Immature natural killer cell (primary cell): ENCODE results near the gene ST6GALNAC3. TPM values are rescaled to one million over a fixed set of nuclear protein-coding genes. Genes with fewer than 3 reads are reported as not detected.

Experiments used
- DNase-seq, 3 donors: peaks; one replicate each; pipeline ENCODE4 v3.0.0; 2022; ENCODE audit warnings: mixed read lengths in 1 of 3
- H3K27ac Mint-ChIP-seq, 6 donors: one replicate each; pipeline ENCODE4 v1.8.0; 2020; ENCODE audit warnings: mixed read lengths in 6 of 6, mild to moderate bottlenecking in 5 of 6, inconsistent platforms in 4 of 6, moderate library complexity in 3 of 6
- H3K27me3 Mint-ChIP-seq, 3 donors: one replicate each; pipeline ENCODE4 v1.8.0; 2020 to 2021; ENCODE audit warnings: low read depth in 3 of 3, mild to moderate bottlenecking in 3 of 3, mixed read lengths in 3 of 3, moderate library complexity in 3 of 3, inconsistent platforms in 1 of 3
- H3K36me3 Mint-ChIP-seq, 3 donors: one replicate each; pipeline ENCODE4 v1.8.0; 2020; ENCODE audit warnings: mixed read lengths in 3 of 3, inconsistent platforms in 2 of 3, mild to moderate bottlenecking in 2 of 3
- H3K4me1 Mint-ChIP-seq, 2 donors: one replicate each; pipeline ENCODE4 v1.8.0; 2020; ENCODE audit warnings: inconsistent platforms in 2 of 2, mild to moderate bottlenecking in 2 of 2, mixed read lengths in 2 of 2, moderate library complexity in 1 of 2
- H3K4me3 Mint-ChIP-seq, 5 donors: one replicate each; pipeline ENCODE4 v1.8.0; 2020; ENCODE audit warnings: mild to moderate bottlenecking in 5 of 5, mixed read lengths in 5 of 5, inconsistent platforms in 3 of 5, moderate library complexity in 3 of 5
- H3K9me3 Mint-ChIP-seq, 6 donors: one replicate each; pipeline ENCODE4 v1.8.0; 2020; ENCODE audit warnings: mild to moderate bottlenecking in 6 of 6, mixed read lengths in 6 of 6, inconsistent platforms in 4 of 6, moderate library complexity in 3 of 6
- polyA plus RNA-seq, 3 donors: library from polyadenylated mRNA; unstranded; fragments of 300-500 nt; fragmentation: Illumina TruSeq; gene quantifications; one replicate each; pipeline ENCODE4 v1.2.3, GENCODE V29; 2021

ST6GALNAC3 gene
- polyA plus RNA-seq, 3 donors from 2014 or later, result not detected

DNA sequence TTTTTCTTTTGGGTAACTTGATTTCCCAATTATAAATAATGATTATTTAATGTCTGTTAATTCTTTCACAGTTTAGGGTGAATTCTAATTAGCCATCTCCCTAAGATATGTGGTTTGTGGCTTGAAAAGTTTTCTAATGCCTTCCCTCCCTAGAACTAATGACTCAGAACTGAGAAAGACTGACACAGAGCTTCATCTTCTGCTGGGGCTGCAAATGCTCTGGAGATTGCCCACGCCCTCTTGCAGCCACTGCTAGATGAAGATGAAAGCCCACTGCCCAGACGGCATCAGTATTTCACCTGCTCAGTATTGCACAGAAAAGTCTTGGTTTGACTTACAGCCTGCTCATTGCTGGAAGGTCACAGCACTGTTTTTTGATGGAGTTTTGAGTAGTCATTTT lies 101.5 kb downstream of the ST6GALNAC3 start:
- Mint-ChIP-seq H3K9me3 (no peaks in the 10 kb centered on the region), H3K27me3 (peaks cover 0 to 8% (median 7%) of the 10 kb centered on the region in 3 donors), H3K27ac (no peak overlapping the region), H3K36me3 (no peaks in the 10 kb centered on the region), H3K4me3 (no peak overlapping the region), H3K4me1 (no peaks in the 10 kb centered on the region)
- no peak for DNase-seq

DNA sequence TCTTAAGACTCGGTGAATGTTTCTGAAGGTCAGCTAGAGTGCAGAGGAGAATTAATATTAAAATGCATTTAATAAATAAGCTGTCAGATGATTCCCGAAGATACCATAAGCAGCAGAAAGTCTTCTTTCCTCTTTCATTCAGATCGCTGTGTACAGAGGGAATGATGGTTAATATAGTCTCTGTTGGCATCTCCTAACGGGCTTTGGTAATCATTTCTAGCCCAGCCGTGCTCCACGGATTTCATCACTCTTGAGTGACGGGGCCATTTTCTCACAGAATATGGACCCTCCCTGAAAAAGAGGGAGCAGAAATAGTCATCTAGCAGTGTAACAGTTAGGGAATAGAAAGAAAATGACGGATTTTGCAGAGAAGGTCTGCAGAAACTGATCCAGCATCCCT lies 103.1 kb downstream of the ST6GALNAC3 start:
- Mint-ChIP-seq H3K27me3 (peaks cover 0 to 6% (median 4%) of the 10 kb centered on the region in 3 donors), H3K4me3 (no peak overlapping the region), H3K36me3 (no peaks in the 10 kb centered on the region), H3K9me3 (no peaks in the 10 kb centered on the region), H3K27ac (no peak overlapping the region), H3K4me1 (no peaks in the 10 kb centered on the region)
- DNase-seq, result no peak

DNA sequence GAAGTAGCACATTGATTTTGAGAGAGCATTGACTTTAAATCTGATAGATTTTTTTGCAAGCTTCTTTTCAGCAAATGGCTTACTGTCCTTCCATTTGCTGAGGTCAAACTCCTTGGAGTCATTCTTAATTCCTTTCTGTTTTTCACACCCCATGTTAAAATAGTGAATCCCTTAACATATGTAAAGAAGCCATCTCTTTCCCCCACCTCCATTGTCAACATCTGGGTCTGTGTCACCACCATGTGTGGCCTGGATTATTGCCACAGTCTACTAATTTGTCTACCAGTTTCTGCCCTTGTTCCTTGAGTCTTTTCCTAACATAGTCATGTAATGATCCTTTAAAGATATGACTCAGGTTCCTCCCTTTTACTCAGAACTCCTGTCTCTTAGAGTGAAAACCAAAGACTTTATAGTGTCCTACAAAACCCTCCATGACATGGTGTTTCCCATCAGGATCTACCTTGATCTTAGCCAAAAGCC lies 104.7 kb downstream of the ST6GALNAC3 start:
- peaks cover 0 to 6% (median 4%) of the 10 kb centered on the region in 3 donors for H3K27me3 Mint-ChIP-seq
- no peak overlapping the region for H3K4me3 Mint-ChIP-seq
- H3K36me3 Mint-ChIP-seq, result no peaks in the 10 kb centered on the region
- H3K9me3 Mint-ChIP-seq, result no peaks in the 10 kb centered on the region
- DNase-seq, result no peak
- H3K4me1 Mint-ChIP-seq, result no peaks in the 10 kb centered on the region
- H3K27ac Mint-ChIP-seq, result no peak overlapping the region

DNA sequence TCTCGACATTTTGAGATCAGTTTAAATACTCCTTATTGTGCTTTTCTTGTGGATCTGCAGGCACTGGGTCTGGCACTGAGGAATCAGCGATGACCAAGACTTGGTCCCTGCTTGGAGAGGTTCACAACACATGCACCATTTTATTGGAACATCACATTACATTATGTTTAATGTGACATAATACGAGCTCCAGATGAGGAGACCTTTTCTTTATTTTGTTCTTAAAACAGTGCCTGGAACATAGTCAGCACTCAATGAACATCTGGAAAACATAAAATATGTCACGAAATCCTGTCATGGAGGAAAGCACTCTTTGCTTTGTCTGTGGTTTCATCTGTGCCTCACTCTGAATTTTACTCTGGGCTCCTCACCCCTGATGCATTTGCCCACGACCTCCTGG lies 110.7 kb downstream of the ST6GALNAC3 start:
- H3K27me3 Mint-ChIP-seq, result peaks cover 0 to 15% (median 5%) of the 10 kb centered on the region in 3 donors
- H3K4me1 Mint-ChIP-seq, result no peaks in the 10 kb centered on the region
- H3K36me3 Mint-ChIP-seq, result no peaks in the 10 kb centered on the region
- no peak overlapping the region for H3K27ac Mint-ChIP-seq
- no peak for DNase-seq
- H3K4me3 Mint-ChIP-seq, result no peak overlapping the region
- peaks cover 0 to 1% (median 0%) of the 10 kb centered on the region in 6 donors for H3K9me3 Mint-ChIP-seq

DNA sequence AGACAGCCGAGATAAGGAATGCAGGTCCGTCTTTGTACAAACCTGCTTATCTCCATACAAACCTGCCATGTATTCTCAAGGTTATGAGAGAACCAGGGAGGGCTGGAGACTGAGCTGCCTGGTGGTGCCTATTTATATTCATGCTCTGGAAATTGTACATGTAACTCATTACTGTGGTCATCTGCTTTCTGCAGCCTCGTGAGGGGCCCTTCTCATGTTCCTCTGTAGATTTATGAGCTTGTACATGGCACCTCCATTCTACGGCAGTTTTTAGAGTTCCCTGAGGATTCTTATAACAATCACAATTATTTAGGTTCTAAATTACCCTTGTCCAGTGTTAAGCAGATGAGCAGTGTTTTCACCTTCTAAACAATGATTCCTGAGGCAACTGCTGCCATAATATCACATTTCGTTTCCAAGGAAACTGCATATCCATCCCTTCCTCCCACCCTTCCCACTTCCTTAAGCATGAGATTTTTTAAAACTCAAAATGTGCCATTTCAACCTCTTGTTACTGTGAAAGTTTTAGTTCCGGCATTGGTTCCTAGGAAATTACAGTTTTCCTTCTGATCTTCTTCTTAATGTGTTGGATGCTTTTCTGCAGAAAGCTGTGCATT lies 112.1 kb downstream of the ST6GALNAC3 start:
- no peaks in the 10 kb centered on the region for H3K4me1 Mint-ChIP-seq
- no peak overlapping the region for H3K4me3 Mint-ChIP-seq
- H3K27me3 Mint-ChIP-seq, result peaks cover 0 to 17% (median 0%) of the 10 kb centered on the region in 3 donors
- no peak for DNase-seq
- H3K36me3 Mint-ChIP-seq, result no peaks in the 10 kb centered on the region
- H3K27ac Mint-ChIP-seq, result no peak overlapping the region
- H3K9me3 Mint-ChIP-seq, result peaks cover 0 to 1% (median 0%) of the 10 kb centered on the region in 6 donors

DNA sequence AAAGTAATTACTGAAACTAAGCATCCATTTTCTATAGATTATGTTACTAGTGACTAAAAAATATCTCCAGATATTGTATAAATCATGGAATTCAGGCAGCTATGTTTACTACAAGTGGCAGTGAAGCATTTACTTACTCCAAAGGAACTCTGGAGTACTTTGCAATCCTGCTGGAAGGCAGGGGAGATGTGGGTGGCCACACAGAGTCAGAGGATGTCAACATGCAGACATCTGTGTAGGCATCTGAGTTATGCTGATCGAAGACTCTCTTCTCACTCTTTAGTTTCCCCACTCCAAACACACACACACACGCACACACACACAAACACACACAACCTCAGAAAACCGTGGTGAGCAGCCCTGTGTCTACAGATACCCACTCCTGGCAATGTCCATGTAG lies 112.9 kb downstream of the ST6GALNAC3 start:
- H3K36me3 Mint-ChIP-seq, result no peaks in the 10 kb centered on the region
- no peak overlapping the region for H3K27ac Mint-ChIP-seq
- H3K4me1 Mint-ChIP-seq, result no peaks in the 10 kb centered on the region
- H3K4me3 Mint-ChIP-seq, result no peak overlapping the region
- no peak for DNase-seq
- peaks cover 0 to 1% (median 0%) of the 10 kb centered on the region in 6 donors for H3K9me3 Mint-ChIP-seq
- H3K27me3 Mint-ChIP-seq, result peaks cover 0 to 17% (median 0%) of the 10 kb centered on the region in 3 donors

DNA sequence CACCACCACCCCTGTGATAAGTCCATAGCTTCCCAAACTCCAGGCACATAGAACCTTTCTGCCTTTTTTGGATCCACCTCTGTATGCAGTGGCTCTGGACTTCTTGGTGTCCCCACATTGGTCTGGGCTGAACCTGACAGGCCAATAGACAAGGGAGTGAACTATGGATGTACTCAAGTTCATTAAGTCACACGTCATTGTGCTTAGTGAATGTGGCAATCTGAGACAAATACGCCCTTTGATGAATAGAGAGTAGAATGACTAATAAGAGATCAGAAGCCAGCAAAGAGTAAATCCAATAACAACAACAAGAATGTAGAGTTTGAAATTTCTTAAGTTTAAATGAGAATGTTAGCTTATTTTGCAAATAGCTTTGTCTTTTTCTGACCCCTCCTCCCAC lies 114.8 kb downstream of the ST6GALNAC3 start:
- no peak for DNase-seq
- Mint-ChIP-seq H3K27ac (no peak overlapping the region), H3K36me3 (no peaks in the 10 kb centered on the region), H3K9me3 (peaks cover 0 to 1% (median 0%) of the 10 kb centered on the region in 6 donors), H3K4me3 (no peak overlapping the region), H3K27me3 (peaks cover 0 to 17% (median 0%) of the 10 kb centered on the region in 3 donors), H3K4me1 (no peaks in the 10 kb centered on the region)

DNA sequence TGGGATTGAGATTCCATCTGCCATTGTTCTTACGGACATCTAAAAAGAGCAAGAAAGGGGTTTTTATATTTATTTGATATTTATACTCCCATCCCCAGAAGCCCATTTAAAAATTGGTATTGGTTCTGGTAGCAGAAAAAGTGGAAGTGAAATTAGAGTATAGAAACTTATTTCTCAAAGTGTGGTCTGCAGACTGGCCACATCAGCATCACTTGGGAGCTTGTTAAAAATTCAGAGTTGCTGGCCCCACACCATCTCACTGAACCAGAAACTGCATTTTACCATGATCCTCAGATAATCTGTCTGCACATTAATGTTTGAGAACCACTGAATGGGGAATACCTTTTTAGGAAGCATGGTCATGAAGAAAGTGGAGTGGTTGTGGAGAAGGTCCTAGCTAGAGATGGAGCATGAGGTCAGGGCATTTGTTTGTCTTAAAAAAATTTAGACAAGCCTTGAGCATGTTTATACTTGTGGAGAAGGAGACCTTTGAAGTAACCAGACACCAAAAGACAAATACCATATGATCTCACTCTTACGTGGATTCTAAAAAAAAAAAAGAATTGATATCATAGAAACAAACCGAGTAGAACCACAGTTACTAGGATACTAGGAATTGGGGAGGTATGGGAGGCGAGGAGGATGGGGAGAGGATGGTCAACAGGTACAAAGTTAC lies 116.3 kb downstream of the ST6GALNAC3 start:
- H3K9me3 Mint-ChIP-seq, result peaks cover 0 to 1% (median 0%) of the 10 kb centered on the region in 6 donors
- H3K27ac Mint-ChIP-seq, result no peak overlapping the region
- H3K27me3 Mint-ChIP-seq, result peaks cover 0 to 10% (median 2%) of the 10 kb centered on the region in 3 donors
- H3K4me3 Mint-ChIP-seq, result no peak overlapping the region
- H3K36me3 Mint-ChIP-seq, result no peaks in the 10 kb centered on the region
- H3K4me1 Mint-ChIP-seq, result no peaks in the 10 kb centered on the region
- no peak for DNase-seq

DNA sequence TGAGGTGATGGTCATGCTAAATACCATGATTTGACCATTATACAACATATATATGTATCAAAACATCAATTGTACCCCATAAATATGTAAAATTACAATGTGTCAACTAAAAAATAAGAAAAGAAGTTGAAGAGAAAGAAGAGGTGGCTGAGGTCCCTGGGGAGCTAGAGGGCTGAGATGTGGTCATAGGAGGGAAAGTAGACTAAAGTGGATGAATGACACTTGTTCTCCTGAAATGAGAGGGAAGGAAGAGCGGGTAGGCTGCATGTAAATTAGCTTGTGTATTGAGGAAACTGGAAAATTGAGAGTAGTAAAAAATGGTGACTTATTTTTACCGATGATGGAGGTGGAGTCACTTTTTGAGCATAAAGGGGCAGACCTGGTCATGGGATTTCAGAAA lies 117.0 kb downstream of the ST6GALNAC3 start:
- Mint-ChIP-seq H3K36me3 (no peaks in the 10 kb centered on the region), H3K4me3 (no peak overlapping the region), H3K27ac (no peak overlapping the region), H3K27me3 (peaks cover 0 to 10% (median 2%) of the 10 kb centered on the region in 3 donors), H3K4me1 (no peaks in the 10 kb centered on the region), H3K9me3 (no peaks in the 10 kb centered on the region)
- DNase-seq, result no peak

DNA sequence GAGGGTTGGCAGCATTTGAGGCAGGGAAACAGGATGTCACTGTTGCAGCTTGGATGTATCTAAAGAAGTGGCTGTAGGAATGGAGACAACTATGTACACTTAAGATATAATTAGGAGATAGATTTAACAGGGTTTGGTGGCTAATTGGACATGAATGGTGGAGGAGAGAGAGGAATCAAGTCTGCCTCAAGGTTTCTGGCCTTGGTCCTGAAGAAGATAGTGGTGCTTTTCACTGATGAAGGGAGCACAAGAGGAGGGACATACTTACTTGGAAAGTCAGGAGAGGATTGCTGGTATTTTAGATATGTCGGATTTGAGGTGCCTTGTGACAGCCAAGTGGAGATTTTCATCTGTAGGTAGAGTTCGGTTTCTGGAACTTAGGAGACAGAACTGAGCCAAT lies 123.9 kb downstream of the ST6GALNAC3 start:
- no peaks in the 10 kb centered on the region for H3K4me1 Mint-ChIP-seq

DNA sequence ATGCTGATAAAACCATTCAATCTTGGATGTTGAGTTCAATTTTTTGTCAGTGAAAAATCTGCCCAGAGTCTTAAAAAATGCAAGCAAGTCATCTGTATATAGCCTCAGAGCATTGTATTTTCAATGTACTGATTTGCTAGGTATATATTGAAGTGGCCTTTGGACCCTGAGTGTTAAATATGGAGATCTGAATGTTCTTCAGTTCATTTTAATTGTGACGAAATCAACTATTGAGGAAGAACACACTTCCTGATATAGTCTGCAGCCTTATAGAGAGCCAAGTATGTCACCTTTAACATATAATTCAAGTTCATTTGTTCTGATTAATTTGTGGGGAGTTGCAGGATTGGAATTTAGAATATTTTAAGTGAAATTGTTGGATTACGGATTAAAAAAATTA lies 128.1 kb downstream of the ST6GALNAC3 start:
- no peak for DNase-seq
- Mint-ChIP-seq H3K9me3 (peaks cover 0 to 4% (median 0%) of the 10 kb centered on the region in 6 donors), H3K4me3 (no peak overlapping the region), H3K4me1 (no peaks in the 10 kb centered on the region), H3K27ac (no peak overlapping the region), H3K36me3 (no peaks in the 10 kb centered on the region), H3K27me3 (peaks cover 1 to 11% (median 2%) of the 10 kb centered on the region in 3 donors)

More for the DNA sequence above, 123.9 kb downstream of the ST6GALNAC3 start:
- no peak overlapping the region for H3K4me3 Mint-ChIP-seq
- H3K36me3 Mint-ChIP-seq, result no peaks in the 10 kb centered on the region
- DNase-seq, result no peak
- peaks cover 2 to 7% (median 3%) of the 10 kb centered on the region in 3 donors for H3K27me3 Mint-ChIP-seq
- H3K9me3 Mint-ChIP-seq, result peaks cover 0 to 4% (median 0%) of the 10 kb centered on the region in 6 donors
- H3K27ac Mint-ChIP-seq, result no peak overlapping the region

DNA sequence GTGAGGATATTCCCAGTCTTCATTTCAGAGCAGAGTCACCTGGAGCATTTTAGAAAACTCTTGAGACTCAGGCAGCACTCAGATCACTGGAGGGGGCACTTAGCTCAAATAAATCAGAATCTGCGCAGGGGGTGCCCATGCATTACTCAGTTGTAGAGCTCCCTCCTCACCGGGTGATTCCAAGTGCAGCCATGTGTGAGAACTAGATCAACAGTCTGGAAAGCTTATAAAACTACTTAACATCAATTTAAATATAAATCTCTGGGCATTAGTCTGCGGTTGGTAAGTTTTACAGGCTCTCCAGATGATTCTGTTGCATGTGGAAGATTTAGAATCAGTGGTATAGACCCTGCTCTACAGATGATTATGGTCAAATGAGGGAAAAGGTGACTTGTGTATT lies 128.6 kb downstream of the ST6GALNAC3 start:
- Mint-ChIP-seq H3K27ac (no peak overlapping the region), H3K27me3 (peaks cover 1 to 11% (median 2%) of the 10 kb centered on the region in 3 donors), H3K9me3 (peaks cover 0 to 4% (median 0%) of the 10 kb centered on the region in 6 donors), H3K4me1 (no peaks in the 10 kb centered on the region), H3K36me3 (no peaks in the 10 kb centered on the region), H3K4me3 (no peak overlapping the region)
- DNase-seq, result no peak

DNA sequence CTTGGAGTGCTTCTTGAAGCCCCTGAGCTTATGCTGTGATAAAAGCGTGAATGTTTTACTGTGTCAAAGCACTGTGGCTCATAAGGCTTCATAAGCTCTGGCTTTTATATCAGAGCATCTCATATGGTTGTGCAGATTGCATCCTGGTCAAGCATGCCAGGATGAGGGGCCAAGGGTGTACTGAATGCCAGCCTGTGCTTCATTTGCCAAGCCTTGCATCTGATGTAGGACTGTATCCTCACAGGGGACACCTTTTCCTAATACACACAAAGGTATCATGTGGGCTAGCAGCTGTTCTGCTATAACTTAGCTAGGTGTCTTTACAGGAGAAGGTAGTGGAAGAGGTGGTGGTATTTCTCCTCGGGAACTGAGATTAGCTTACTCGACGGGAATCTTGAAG lies 134.7 kb downstream of the ST6GALNAC3 start:
- no peaks in the 10 kb centered on the region for H3K36me3 Mint-ChIP-seq
- peaks cover 0 to 8% (median 0%) of the 10 kb centered on the region in 3 donors for H3K27me3 Mint-ChIP-seq
- H3K4me3 Mint-ChIP-seq, result no peak overlapping the region
- no peaks in the 10 kb centered on the region for H3K4me1 Mint-ChIP-seq
- no peak for DNase-seq
- no peak overlapping the region for H3K27ac Mint-ChIP-seq
- no peaks in the 10 kb centered on the region for H3K9me3 Mint-ChIP-seq

DNA sequence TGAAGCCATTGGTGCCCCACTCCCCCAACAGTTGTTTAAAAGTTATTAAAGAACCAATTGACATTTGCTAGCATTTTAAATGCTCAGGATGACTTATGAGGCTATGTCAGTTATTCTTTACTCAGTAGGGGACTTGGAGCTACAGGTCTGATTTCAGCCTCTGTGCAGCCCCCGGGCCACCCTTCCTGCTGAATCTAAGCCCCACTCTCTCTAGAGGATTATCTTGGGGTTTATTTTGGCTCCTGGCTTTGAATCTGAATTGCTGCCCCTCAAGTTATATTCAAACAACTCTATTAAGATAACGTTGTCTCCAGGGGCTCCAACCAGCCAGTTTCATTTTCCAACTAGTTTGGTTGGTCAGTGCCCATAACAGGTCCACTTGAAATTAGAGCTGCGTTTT lies 135.1 kb downstream of the ST6GALNAC3 start:
- no peaks in the 10 kb centered on the region for H3K4me1 Mint-ChIP-seq
- H3K4me3 Mint-ChIP-seq, result no peak overlapping the region
- H3K27ac Mint-ChIP-seq, result no peak overlapping the region
- H3K27me3 Mint-ChIP-seq, result peaks cover 0 to 8% (median 0%) of the 10 kb centered on the region in 3 donors
- no peak for DNase-seq
- no peaks in the 10 kb centered on the region for H3K9me3 Mint-ChIP-seq
- no peaks in the 10 kb centered on the region for H3K36me3 Mint-ChIP-seq
